ENCODE results near the gene B4GALT6. TPM values are rescaled to one million over a fixed set of nuclear protein-coding genes. Genes with fewer than 3 reads are reported as not detected.

Gene B4GALT6
- total and polyA plus RNA-seq, 2 of the 4 experiments (the other 2 are of a cell fraction), result 1.1 to 3.9 TPM

- dilution Hi-C loops (cut with HindIII; ENCODE audit: low sequenced_read_pairs, unreplicated experiment) (no loop called here), in situ Hi-C loops (cut with MboI; ENCODE audit: low sequenced_read_pairs) (no loop called here), intact Hi-C loops (cut with micrococcal nuclease) (no loop called here)
- Histone ChIP-seq H4K8ac (ENCODE audit: low read depth in 2 of 2, low read length in 2 of 2) (no peak overlapping the region), H3K14ac (replicated peaks; ENCODE audit: low read depth, low read length) (no peak overlapping the region), H2BK20ac (ENCODE audit: low read depth, low read length) (no peak overlapping the region), H3K36me3 (ENCODE audit: control insufficient read depth, insufficient read depth, low read length) (no peaks in the 10 kb centered on the region), H3K23ac (ENCODE audit: low read depth, low read length) (no peak overlapping the region), H2BK15ac (ENCODE audit: low read depth, low read length) (no peak overlapping the region), H3K9me3 (ENCODE audit: control insufficient read depth, insufficient read depth, low read length) (no peaks in the 10 kb centered on the region), H3K9ac (ENCODE audit: low read depth, low read length) (no peak overlapping the region), H2BK120ac (ENCODE audit: low read depth, low read length) (no peak overlapping the region), H3K9me1 (ENCODE audit: insufficient read depth, low read length) (no peaks in the 10 kb centered on the region), H3K27ac (ENCODE audit: insufficient read depth, low read length) (no peak overlapping the region), H4K20me1 (ENCODE audit: insufficient read depth, low read length) (no peaks in the 10 kb centered on the region), H4K5ac (ENCODE audit: low read depth, low read length) (no peak overlapping the region), H3K4me3 (ENCODE audit: insufficient read depth, low read depth, low read length) (no peak overlapping the region), H2AK9ac (replicated peaks; ENCODE audit: low read depth, low read length, poor library complexity) (no peak overlapping the region), H3K56ac (ENCODE audit: extremely low read depth, insufficient read depth, low read length) (no peak overlapping the region), H3K18ac (ENCODE audit: low read depth, low read length) (no peak overlapping the region), H2BK5ac (ENCODE audit: low read depth, low read length, poor library complexity, severe bottlenecking) (no peak overlapping the region), H3K4me1 (ENCODE audit: control insufficient read depth, insufficient read depth, low read length) (no peaks in the 10 kb centered on the region), H3K4ac (ENCODE audit: low read depth, low read length) (no peak overlapping the region), H3K79me1 (ENCODE audit: low read depth in 1 of 2, low read length in 2 of 2) (no peaks in the 10 kb centered on the region), H3K27me3 (ENCODE audit: control insufficient read depth, insufficient read depth, low read length) (no peaks in the 10 kb centered on the region), H3K4me2 (ENCODE audit: low read depth, low read length) (no peak overlapping the region), H2AFZ (replicated peaks; ENCODE audit: low read length, poor library complexity) (no peak overlapping the region), H2AK5ac (ENCODE audit: low read depth, low read length) (no peak overlapping the region), H4K91ac (ENCODE audit: insufficient read depth, low read depth, low read length) (no peak overlapping the region)
- CTCF ChIA-PET, result no interaction called here
- no peak for DNase-seq
- no peak for TF ChIP-seq CHD1 (IDR thresholded peaks at IDR 0.05; ENCODE audit: low read depth, low read length)
- TF ChIP-seq CTCF (conservative IDR thresholded peaks at IDR 0.05; ENCODE audit: low read depth, low read length), result no peak
- no peak for TF ChIP-seq SMC3 (IDR thresholded peaks at IDR 0.05; ENCODE audit: low read depth, low read length)
- no peak for TF ChIP-seq USF2 (IDR thresholded peaks at IDR 0.05; ENCODE audit: low read depth, low read length)
- no peak for TF ChIP-seq RFX5 (IDR thresholded peaks at IDR 0.05; ENCODE audit: low read depth, low read length)
- no peak for TF ChIP-seq FOS (IDR thresholded peaks at IDR 0.05; ENCODE audit: low read depth, low read length)
- no peak for TF ChIP-seq ELK1 (IDR thresholded peaks at IDR 0.05; ENCODE audit: borderline replicate concordance, low read depth, low read length)
- no peak for TF ChIP-seq MAFK (IDR thresholded peaks at IDR 0.05; ENCODE audit: low read depth, low read length)
- no peak for TF ChIP-seq CEBPB (IDR thresholded peaks at IDR 0.05; ENCODE audit: low read depth, low read length)
- TF ChIP-seq POLR2A (IDR thresholded peaks at IDR 0.05; ENCODE audit: low read depth, low read length), result no peak
- no peak for TF ChIP-seq RAD21 (IDR thresholded peaks at IDR 0.05; ENCODE audit: low read length)
- TF ChIP-seq MXI1 (IDR thresholded peaks at IDR 0.05; ENCODE audit: borderline replicate concordance, low read depth, low read length), result no peak
- no CpG with 5 or more reads among the region's 4 CpGs for WGBS, 2 experiments (ENCODE audit: extremely low coverage in 2 of 2, insufficient read length in 1 of 2)
- BruUV-seq (replicated peaks), result no TSS peak
- no peak for ATAC-seq (ENCODE audit: low read depth)
- POLR2A ChIA-PET (ENCODE audit: unreplicated experiment), result no interaction called here
Measured at GRCh38 chr18:31645411-31645810, 39.0 kb downstream of the B4GALT6 start.
